ENCODE data around the gene ELP1.

ELP1 gene

GRCh38 chr9:108836781-108837180 is 97.1 kb downstream of the ELP1 start:
- DNase-seq (ENCODE audit: low read depth) = peak; percentile 94
- H3K4me3 ChIP-seq (ENCODE audit: low read length) = no peak overlapping the region
- no peak for TF ChIP-seq CTCF (IDR thresholded peaks at IDR 0.05; ENCODE audit: insufficient read depth, low read depth, low read length, missing control alignments)

DNA sequence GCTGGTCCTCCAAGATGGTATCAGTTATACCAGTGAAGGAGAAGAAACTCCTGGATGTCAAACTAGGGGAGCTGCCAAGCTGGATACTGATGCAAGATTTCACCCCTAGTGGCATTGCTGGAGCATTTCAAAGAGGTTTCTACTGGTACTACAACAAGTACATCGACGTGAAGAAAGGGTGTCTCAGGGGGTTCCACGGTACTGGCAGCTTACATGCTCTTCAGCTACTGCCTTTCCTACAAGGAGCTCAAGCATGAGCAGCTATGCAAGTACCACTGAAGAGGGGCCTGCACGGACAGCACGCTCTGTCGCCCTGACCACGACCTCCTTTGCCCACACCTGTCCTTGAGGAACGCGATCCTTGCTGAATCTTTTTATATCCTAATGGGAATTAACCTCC is 97.6 kb downstream of the ELP1 start:
- no peak for DNase-seq (ENCODE audit: low read depth)
- TF ChIP-seq CTCF (IDR thresholded peaks at IDR 0.05; ENCODE audit: insufficient read depth, low read depth, low read length, missing control alignments) = no peak
- no peak overlapping the region for H3K4me3 ChIP-seq (ENCODE audit: low read length)

GRCh38 chr9:108835831-108836230 is 98.1 kb downstream of the ELP1 start:
- no peak overlapping the region for H3K4me3 ChIP-seq (ENCODE audit: low read length)
- DNase-seq (ENCODE audit: low read depth) = peak; percentile 90
- TF ChIP-seq CTCF (IDR thresholded peaks at IDR 0.05; ENCODE audit: insufficient read depth, low read depth, low read length, missing control alignments) = no peak

DNA sequence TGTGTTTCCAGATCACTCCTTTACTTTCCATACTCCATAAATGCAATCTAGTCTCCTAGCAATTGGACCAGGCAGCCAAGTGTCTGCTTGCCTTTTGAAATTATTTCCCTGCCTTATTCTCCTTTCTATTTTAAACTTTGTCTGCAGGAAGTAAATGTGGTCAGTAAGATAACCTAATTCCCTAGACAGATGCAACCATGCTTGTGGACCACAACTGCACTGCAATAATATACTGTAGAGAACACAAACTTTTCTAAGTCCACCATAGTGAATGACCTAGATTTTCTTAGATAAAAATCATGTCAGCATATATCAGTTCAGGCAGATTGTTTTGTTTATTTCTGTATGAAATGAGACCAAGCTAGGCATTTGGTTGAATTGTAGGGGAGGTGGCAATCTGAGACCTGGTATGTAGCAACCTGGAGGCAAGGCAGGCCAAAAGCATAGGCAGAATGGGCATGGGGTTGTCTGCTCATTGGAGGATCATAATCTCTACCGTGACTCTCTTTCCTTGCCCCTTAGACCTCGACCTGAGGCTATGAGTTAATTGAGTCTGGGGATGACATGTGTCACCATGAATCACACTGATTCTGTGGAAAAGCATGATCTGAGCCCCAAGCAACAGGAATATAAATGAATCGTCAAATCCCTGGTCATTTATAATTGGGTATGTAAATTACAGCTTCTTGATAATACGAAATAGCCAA is 98.8 kb downstream of the ELP1 start:
- no peak for TF ChIP-seq CTCF (IDR thresholded peaks at IDR 0.05; ENCODE audit: insufficient read depth, low read depth, low read length, missing control alignments)
- DNase-seq (ENCODE audit: low read depth) = peak; percentile 87
- H3K4me3 ChIP-seq (ENCODE audit: low read length) = no peak overlapping the region

DNA sequence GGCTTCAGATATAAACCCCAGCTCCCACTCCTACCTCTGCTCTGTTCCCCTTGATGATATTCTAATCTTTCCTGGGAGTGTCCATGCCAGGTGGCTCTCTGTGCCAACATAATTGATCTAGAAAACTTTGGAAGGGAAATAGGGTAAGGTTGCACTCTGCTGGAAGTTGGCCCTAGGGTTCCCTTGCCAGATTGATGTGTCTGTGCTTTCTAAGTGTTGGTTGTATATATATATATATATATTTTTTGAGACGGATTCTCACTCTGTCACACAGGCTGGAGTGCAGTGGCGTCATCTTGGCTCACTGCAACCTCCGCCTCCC is 101.8 kb downstream of the ELP1 start:
- DNase-seq (ENCODE audit: low read depth) = no peak
- TF ChIP-seq CTCF (IDR thresholded peaks at IDR 0.05; ENCODE audit: insufficient read depth, low read depth, low read length, missing control alignments) = no peak
- H3K4me3 ChIP-seq (ENCODE audit: low read length) = no peak overlapping the region

DNA sequence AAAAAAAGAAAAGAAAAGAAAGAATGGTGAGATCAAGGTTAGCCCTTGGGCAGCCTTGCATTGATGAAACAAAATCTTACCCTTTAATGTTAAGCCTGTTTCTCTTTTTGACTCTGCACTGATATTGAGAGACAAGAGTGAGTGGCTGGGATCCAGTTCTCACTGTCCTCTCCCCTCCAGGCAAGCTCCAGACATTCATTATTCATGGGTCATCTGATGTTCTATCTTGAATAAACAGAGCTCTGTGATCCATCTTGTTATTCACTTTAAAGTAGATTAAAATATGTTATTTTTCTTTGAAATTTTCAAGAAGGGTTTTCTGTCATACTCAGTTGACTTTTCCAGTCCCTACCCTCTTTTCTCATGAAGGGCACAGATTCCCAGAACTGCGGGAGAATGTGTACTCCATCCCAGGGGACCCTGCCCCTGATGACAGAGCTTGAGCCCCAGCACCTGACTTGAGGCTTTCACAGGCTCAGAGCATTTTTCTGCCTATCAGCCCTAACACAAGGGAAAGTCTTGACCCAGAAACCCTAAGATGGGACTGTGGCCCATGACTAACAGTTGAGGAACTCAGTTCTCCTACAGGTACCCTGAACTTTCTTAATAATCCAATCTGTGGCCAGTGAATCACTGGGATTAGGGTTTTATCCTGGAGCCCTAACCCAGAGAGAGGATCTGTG is 102.3 kb downstream of the ELP1 start:
- H3K4me3 ChIP-seq (ENCODE audit: low read length) = no peak overlapping the region
- TF ChIP-seq CTCF (IDR thresholded peaks at IDR 0.05; ENCODE audit: insufficient read depth, low read depth, low read length, missing control alignments) = no peak
- peak; percentile 74 for DNase-seq (ENCODE audit: low read depth)

DNA sequence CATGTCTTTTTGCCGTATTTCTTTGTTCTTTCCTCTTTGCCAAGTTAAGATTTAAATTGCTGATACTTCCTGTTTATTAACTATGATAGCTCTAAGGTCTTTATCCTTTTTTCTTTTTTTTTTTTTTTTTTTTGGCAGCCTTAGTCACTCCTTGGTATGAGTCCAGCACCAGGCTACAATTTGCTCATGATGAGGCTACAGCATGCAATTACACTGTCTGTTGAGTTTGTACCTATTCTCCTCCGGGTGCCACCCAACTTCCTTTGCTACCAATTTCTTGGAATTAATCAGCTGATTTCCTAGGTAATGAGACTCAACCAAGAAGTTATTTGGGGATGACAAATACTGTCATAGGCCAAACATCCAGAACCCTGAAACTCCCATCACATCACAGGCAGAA is 103.7 kb downstream of the ELP1 start:
- TF ChIP-seq CTCF (IDR thresholded peaks at IDR 0.05; ENCODE audit: insufficient read depth, low read depth, low read length, missing control alignments) = no peak
- DNase-seq (ENCODE audit: low read depth) = peak; percentile 81
- no peak overlapping the region for H3K4me3 ChIP-seq (ENCODE audit: low read length)

Measured in epithelial cell of esophagus (primary cell).